ENCODE data around the gene GIMAP2. TPM values are rescaled to one million over a fixed set of nuclear protein-coding genes. Genes with fewer than 3 reads are reported as not detected.
A peak's percentile ranks its signal among the peaks of the same experiment; 100 is the strongest.

GIMAP2 gene
- total and polyA plus RNA-seq, 2 of the 13 experiments (the other 11 are each of a cell fraction or from before 2014, with no cell fraction given), result 0.49 to 1.4 TPM

DNA sequence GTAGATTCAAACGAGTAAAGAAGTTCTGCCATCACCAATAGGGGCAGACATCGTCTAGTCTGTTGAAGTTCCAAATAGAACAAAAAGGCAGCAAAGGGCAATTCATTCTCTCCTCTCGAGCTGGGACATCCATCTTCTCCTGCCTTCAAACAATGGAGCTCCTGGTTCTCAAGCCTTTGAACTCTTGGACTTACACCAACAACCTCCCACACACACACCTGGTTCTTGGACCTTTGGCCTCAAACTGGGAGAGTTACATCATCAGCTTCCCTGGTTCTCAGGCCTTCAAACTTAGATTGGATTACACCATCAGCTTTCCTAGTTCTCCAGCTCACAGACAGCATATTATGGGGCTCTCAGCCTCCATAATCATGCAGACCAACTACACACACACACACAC lies 41.9 kb downstream of the GIMAP2 start (continued):
- TF ChIP-seq, protein P1, sequence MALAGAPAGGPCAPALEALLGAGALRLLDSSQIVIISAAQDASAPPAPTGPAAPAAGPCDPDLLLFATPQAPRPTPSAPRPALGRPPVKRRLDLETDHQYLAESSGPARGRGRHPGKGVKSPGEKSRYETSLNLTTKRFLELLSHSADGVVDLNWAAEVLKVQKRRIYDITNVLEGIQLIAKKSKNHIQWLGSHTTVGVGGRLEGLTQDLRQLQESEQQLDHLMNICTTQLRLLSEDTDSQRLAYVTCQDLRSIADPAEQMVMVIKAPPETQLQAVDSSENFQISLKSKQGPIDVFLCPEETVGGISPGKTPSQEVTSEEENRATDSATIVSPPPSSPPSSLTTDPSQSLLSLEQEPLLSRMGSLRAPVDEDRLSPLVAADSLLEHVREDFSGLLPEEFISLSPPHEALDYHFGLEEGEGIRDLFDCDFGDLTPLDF (CRISPR knock-in tag; IDR thresholded peaks at IDR 0.05), result no peak
- TF ChIP-seq SIN3A (IDR thresholded peaks at IDR 0.05; ENCODE audit: borderline replicate concordance, low read depth, low read length) (no peak), TEF (CRISPR knock-in tag; IDR thresholded peaks at IDR 0.05) (peak; percentile 59; the same call in 1 of the 2 replicates), MIER2 (CRISPR knock-in tag; IDR thresholded peaks at IDR 0.05) (peak; percentile 65; the same call in 1 of the 2 replicates), ZNF570 (CRISPR knock-in tag; IDR thresholded peaks at IDR 0.05; ENCODE audit: borderline replicate concordance) (no peak), POLR2AphosphoS2 (IDR thresholded peaks at IDR 0.05; ENCODE audit: low read depth, low read length) (no peak), THAP11 (CRISPR knock-in tag; IDR thresholded peaks at IDR 0.05) (no peak), MZF1 (CRISPR knock-in tag; IDR thresholded peaks at IDR 0.05; ENCODE audit: borderline replicate concordance) (no peak), FOXO1 (CRISPR knock-in tag; IDR thresholded peaks at IDR 0.05) (peak; percentile 43; the same call in 1 of the 2 replicates), NCOA2 (CRISPR knock-in tag; IDR thresholded peaks at IDR 0.05) (peak; percentile 51; the same call in 1 of the 2 replicates), ZSCAN30 (CRISPR knock-in tag; IDR thresholded peaks at IDR 0.05) (no peak), RFX5 (IDR thresholded peaks at IDR 0.05; ENCODE audit: low read depth, low read length) (no peak), ZNF430 (CRISPR knock-in tag; IDR thresholded peaks at IDR 0.05) (no peak), ARHGAP35 (CRISPR knock-in tag; IDR thresholded peaks at IDR 0.05; ENCODE audit: borderline replicate concordance) (no peak), TBX2 (CRISPR knock-in tag; IDR thresholded peaks at IDR 0.05; ENCODE audit: borderline replicate concordance) (peak; percentile 47; the same call in 1 of the 2 replicates)
- TF ChIP-seq, protein P2, sequence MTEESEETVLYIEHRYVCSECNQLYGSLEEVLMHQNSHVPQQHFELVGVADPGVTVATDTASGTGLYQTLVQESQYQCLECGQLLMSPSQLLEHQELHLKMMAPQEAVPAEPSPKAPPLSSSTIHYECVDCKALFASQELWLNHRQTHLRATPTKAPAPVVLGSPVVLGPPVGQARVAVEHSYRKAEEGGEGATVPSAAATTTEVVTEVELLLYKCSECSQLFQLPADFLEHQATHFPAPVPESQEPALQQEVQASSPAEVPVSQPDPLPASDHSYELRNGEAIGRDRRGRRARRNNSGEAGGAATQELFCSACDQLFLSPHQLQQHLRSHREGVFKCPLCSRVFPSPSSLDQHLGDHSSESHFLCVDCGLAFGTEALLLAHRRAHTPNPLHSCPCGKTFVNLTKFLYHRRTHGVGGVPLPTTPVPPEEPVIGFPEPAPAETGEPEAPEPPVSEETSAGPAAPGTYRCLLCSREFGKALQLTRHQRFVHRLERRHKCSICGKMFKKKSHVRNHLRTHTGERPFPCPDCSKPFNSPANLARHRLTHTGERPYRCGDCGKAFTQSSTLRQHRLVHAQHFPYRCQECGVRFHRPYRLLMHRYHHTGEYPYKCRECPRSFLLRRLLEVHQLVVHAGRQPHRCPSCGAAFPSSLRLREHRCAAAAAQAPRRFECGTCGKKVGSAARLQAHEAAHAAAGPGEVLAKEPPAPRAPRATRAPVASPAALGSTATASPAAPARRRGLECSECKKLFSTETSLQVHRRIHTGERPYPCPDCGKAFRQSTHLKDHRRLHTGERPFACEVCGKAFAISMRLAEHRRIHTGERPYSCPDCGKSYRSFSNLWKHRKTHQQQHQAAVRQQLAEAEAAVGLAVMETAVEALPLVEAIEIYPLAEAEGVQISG (CRISPR knock-in tag; IDR thresholded peaks at IDR 0.05), result 0 out of 2 replicates have a peak, but pooled peaks have one; percentile 28
- TF ChIP-seq, protein P3, sequence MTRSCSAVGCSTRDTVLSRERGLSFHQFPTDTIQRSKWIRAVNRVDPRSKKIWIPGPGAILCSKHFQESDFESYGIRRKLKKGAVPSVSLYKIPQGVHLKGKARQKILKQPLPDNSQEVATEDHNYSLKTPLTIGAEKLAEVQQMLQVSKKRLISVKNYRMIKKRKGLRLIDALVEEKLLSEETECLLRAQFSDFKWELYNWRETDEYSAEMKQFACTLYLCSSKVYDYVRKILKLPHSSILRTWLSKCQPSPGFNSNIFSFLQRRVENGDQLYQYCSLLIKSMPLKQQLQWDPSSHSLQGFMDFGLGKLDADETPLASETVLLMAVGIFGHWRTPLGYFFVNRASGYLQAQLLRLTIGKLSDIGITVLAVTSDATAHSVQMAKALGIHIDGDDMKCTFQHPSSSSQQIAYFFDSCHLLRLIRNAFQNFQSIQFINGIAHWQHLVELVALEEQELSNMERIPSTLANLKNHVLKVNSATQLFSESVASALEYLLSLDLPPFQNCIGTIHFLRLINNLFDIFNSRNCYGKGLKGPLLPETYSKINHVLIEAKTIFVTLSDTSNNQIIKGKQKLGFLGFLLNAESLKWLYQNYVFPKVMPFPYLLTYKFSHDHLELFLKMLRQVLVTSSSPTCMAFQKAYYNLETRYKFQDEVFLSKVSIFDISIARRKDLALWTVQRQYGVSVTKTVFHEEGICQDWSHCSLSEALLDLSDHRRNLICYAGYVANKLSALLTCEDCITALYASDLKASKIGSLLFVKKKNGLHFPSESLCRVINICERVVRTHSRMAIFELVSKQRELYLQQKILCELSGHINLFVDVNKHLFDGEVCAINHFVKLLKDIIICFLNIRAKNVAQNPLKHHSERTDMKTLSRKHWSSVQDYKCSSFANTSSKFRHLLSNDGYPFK (CRISPR knock-in tag; IDR thresholded peaks at IDR 0.05; ENCODE audit: borderline replicate concordance), result no peak
- TF ChIP-seq, protein P4, sequence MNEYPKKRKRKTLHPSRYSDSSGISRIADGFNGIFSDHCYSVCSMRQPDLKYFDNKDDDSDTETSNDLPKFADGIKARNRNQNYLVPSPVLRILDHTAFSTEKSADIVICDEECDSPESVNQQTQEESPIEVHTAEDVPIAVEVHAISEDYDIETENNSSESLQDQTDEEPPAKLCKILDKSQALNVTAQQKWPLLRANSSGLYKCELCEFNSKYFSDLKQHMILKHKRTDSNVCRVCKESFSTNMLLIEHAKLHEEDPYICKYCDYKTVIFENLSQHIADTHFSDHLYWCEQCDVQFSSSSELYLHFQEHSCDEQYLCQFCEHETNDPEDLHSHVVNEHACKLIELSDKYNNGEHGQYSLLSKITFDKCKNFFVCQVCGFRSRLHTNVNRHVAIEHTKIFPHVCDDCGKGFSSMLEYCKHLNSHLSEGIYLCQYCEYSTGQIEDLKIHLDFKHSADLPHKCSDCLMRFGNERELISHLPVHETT (CRISPR knock-in tag; conservative IDR thresholded peaks at IDR 0.05), result no peak
